ENCODE measurements around the gene TLR8. TPM values are rescaled to one million over a fixed set of nuclear protein-coding genes. Genes with fewer than 3 reads are reported as not detected.

Gene TLR8
- total and polyA plus RNA-seq, 2 of the 4 experiments (the other 2 are of a cell fraction): not detected

- Histone ChIP-seq H2AFZ (replicated peaks; ENCODE audit: low read length, poor library complexity) (no peak overlapping the region), H2BK15ac (ENCODE audit: low read depth, low read length) (no peak overlapping the region), H3K27ac (ENCODE audit: insufficient read depth, low read length) (no peak overlapping the region), H4K5ac (ENCODE audit: low read depth, low read length) (no peak overlapping the region), H2AK9ac (replicated peaks; ENCODE audit: low read depth, low read length, poor library complexity) (no peak overlapping the region), H3K9ac (ENCODE audit: low read depth, low read length) (no peak overlapping the region), H3K9me1 (ENCODE audit: insufficient read depth, low read length) (no peaks in the 10 kb centered on the region), H3K18ac (ENCODE audit: low read depth, low read length) (no peak overlapping the region), H3K4me3 (ENCODE audit: insufficient read depth, low read depth, low read length) (no peak overlapping the region), H3K4ac (ENCODE audit: low read depth, low read length) (no peak overlapping the region), H3K23ac (ENCODE audit: low read depth, low read length) (no peak overlapping the region), H3K14ac (replicated peaks; ENCODE audit: low read depth, low read length) (no peak overlapping the region), H2AK5ac (ENCODE audit: low read depth, low read length) (no peak overlapping the region), H3K79me1 (ENCODE audit: low read depth in 1 of 2, low read length in 2 of 2) (no peaks in the 10 kb centered on the region), H3K9me3 (ENCODE audit: control insufficient read depth, insufficient read depth, low read length) (no peaks in the 10 kb centered on the region), H3K27me3 (ENCODE audit: control insufficient read depth, insufficient read depth, low read length) (no peaks in the 10 kb centered on the region; the same call in none of the 2 replicates), H3K56ac (ENCODE audit: extremely low read depth, insufficient read depth, low read length) (no peak overlapping the region), H2BK5ac (ENCODE audit: low read depth, low read length, poor library complexity, severe bottlenecking) (no peak overlapping the region), H3K4me1 (ENCODE audit: control insufficient read depth, insufficient read depth, low read length) (no peaks in the 10 kb centered on the region), H3K4me2 (ENCODE audit: low read depth, low read length) (no peak overlapping the region), H4K8ac (ENCODE audit: low read depth in 2 of 2, low read length in 2 of 2) (no peak overlapping the region), H4K20me1 (ENCODE audit: insufficient read depth, low read length) (no peaks in the 10 kb centered on the region), H2BK20ac (ENCODE audit: low read depth, low read length) (no peak overlapping the region), H3K36me3 (ENCODE audit: control insufficient read depth, insufficient read depth, low read length) (no peaks in the 10 kb centered on the region), H2BK120ac (ENCODE audit: low read depth, low read length) (no peak overlapping the region), H4K91ac (ENCODE audit: insufficient read depth, low read depth, low read length) (no peak overlapping the region)
- ATAC-seq (ENCODE audit: low read depth) (no peak), DNase-seq (no peak)
- no CpG with 5 or more reads among the region's 5 CpGs for WGBS, 2 experiments (ENCODE audit: extremely low coverage in 2 of 2, insufficient read length in 1 of 2)
- no peak for TF ChIP-seq BHLHE40 (IDR thresholded peaks at IDR 0.05; ENCODE audit: low read depth, low read length)
- intact Hi-C loops (cut with micrococcal nuclease) (no loop called here), in situ Hi-C loops (cut with MboI; ENCODE audit: low sequenced_read_pairs) (no loop called here), dilution Hi-C loops (cut with HindIII; ENCODE audit: low sequenced_read_pairs, unreplicated experiment) (no loop called here)
- ChIA-PET CTCF (no interaction called here), POLR2A (ENCODE audit: unreplicated experiment) (no interaction called here)
- BruUV-seq (replicated peaks): no TSS peak
Observed at GRCh38 chrX:12912791-12913482, 6.5 kb downstream of the TLR8 start.

Data from IMR-90 (cell line).